Measurements from ENCODE around the gene NMUR1. TPM values are rescaled to one million over a fixed set of nuclear protein-coding genes. Genes with fewer than 3 reads are reported as not detected.

NMUR1 gene
- polyA plus RNA-seq, 1 experiment: not detected

DNA sequence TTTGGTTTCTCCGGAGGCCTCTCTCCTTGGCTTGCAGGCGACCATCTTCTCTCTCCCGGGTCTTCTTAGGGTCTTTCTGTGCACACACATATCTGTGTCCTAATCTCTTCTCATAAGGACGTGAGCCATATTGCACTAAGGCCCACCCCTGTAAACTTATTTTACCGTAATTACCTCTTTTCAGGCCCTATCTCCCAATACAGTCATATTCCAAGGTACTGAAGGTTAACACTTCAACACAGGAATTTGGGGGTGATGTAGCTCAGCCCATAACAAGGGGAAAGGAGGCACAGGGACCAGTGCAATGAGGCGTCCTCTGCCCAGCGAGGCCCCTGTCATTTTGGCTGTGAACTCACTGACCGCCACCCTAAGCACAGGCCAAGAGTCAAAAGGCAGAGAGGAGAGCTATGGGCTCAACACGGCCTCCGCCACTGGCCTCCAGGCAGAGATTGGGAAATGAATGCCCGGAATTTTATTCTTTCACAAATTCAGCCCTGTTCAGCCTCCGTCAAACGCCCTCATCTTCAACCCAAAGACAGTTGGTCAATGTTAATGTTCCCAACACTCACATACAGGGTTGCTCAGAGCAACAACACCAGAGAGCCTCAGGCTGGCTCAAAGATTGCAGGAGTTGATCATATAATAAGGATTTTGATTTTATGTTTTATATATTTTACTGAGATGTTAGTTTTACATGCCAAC is 15.9 kb upstream of the NMUR1 start:
- TF ChIP-seq, protein P1, sequence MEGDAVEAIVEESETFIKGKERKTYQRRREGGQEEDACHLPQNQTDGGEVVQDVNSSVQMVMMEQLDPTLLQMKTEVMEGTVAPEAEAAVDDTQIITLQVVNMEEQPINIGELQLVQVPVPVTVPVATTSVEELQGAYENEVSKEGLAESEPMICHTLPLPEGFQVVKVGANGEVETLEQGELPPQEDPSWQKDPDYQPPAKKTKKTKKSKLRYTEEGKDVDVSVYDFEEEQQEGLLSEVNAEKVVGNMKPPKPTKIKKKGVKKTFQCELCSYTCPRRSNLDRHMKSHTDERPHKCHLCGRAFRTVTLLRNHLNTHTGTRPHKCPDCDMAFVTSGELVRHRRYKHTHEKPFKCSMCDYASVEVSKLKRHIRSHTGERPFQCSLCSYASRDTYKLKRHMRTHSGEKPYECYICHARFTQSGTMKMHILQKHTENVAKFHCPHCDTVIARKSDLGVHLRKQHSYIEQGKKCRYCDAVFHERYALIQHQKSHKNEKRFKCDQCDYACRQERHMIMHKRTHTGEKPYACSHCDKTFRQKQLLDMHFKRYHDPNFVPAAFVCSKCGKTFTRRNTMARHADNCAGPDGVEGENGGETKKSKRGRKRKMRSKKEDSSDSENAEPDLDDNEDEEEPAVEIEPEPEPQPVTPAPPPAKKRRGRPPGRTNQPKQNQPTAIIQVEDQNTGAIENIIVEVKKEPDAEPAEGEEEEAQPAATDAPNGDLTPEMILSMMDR (IDR thresholded peaks at IDR 0.05; ENCODE audit: low read depth, low read length): no peak
- POLR2A ChIA-PET: no interaction called here
- CTCF ChIA-PET: interaction anchor here (0.6 to 1.2 kb wide), 2 partner anchors 12 to 17 kb away, joined by 5 to 6 read pairs; no protein-coding TSS in a partner anchor

GRCh38 chr2:231545105-231545902 is 15.1 kb upstream of the NMUR1 start:
- H3K27me3 ChIP-seq (ENCODE audit: control insufficient read depth, insufficient read depth, low read length): peaks cover 12% of the 10 kb centered on the region
- ChIA-PET POLR2A (no interaction called here), CTCF (interaction anchor here (1.2 kb wide), 1 partner anchor 13 kb away, joined by 5 read pairs; no protein-coding TSS in a partner anchor)
- DNase-seq (ENCODE audit: low read depth, low spot score): no peak
- TF ChIP-seq, protein P1 (IDR thresholded peaks at IDR 0.05; ENCODE audit: low read depth, low read length): no peak
- H3K9me3 ChIP-seq (ENCODE audit: control insufficient read depth, insufficient read depth, low read length): peaks cover 6% of the 10 kb centered on the region; the same call in 1 of the 2 replicates
- no peak overlapping the region for H3K4me3 ChIP-seq (ENCODE audit: low read depth, low read length)
- H3K27ac ChIP-seq (ENCODE audit: low read depth, low read length): no peak overlapping the region

More for the DNA sequence above, 15.9 kb upstream of the NMUR1 start:
- Histone ChIP-seq H3K27me3 (ENCODE audit: control insufficient read depth, insufficient read depth, low read length) (peaks cover 12% of the 10 kb centered on the region), H3K27ac (ENCODE audit: low read depth, low read length) (no peak overlapping the region), H3K4me3 (ENCODE audit: low read depth, low read length) (no peak overlapping the region), H3K9me3 (ENCODE audit: control insufficient read depth, insufficient read depth, low read length) (peaks cover 6% of the 10 kb centered on the region; the same call in 1 of the 2 replicates)
- no peak for DNase-seq (ENCODE audit: low read depth, low spot score)

DNA sequence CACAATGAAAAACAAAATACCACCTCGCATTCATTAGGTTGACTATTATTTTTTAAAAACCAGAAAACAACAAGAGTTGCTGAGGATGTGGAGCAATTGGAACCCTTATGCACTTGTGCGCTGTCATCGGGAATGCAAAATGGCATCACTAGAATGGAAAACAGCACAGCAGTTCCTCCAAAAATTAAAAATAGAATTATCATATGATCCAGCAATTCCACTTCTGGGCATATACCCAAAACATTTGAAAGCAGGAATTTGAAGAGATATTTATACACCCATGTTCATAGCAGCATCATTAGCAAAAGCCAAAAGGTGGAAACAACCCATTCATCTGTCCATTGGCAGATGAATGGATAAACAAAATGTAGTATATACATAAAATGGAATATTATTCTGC is 11.9 kb upstream of the NMUR1 start:
- TF ChIP-seq, protein P1 (IDR thresholded peaks at IDR 0.05; ENCODE audit: low read depth, low read length): no peak
- no peak overlapping the region for H3K27ac ChIP-seq (ENCODE audit: low read depth, low read length)
- H3K9me3 ChIP-seq (ENCODE audit: control insufficient read depth, insufficient read depth, low read length): peaks cover 6% of the 10 kb centered on the region; the same call in 1 of the 2 replicates
- CTCF ChIA-PET: interaction anchor here (0.5 kb wide), 1 partner anchor 17 kb away, joined by 3 read pairs; no protein-coding TSS in a partner anchor
- POLR2A ChIA-PET: no interaction called here
- H3K27me3 ChIP-seq (ENCODE audit: control insufficient read depth, insufficient read depth, low read length): peaks cover 10% of the 10 kb centered on the region
- DNase-seq (ENCODE audit: low read depth, low spot score): no peak
- no peak overlapping the region for H3K4me3 ChIP-seq (ENCODE audit: low read depth, low read length)

- peaks cover 6% of the 10 kb centered on the region; the same call in 1 of the 2 replicates for H3K9me3 ChIP-seq (ENCODE audit: control insufficient read depth, insufficient read depth, low read length)
- no peak for DNase-seq (ENCODE audit: low read depth, low spot score)
- CTCF ChIA-PET: no interaction called here
- H3K27me3 ChIP-seq (ENCODE audit: control insufficient read depth, insufficient read depth, low read length): peaks cover 10% of the 10 kb centered on the region
- no peak overlapping the region for H3K27ac ChIP-seq (ENCODE audit: low read depth, low read length)
- TF ChIP-seq, protein P1 (IDR thresholded peaks at IDR 0.05; ENCODE audit: low read depth, low read length): no peak
- POLR2A ChIA-PET: no interaction called here
- H3K4me3 ChIP-seq (ENCODE audit: low read depth, low read length): no peak overlapping the region
These were observed 11.4 kb upstream of the NMUR1 start for GRCh38 chr2:231541645-231542044.
